SU-DHL-6 (cell line): ENCODE results near the gene GUCY1A1.

ENCODE experiments used
- EZH2phosphoT487 ChIP-seq: fragments of 200-600 bp; sonication (generic), shearing (Covaris generic); conservative IDR thresholded peaks from 2 replicates; pipeline ENCODE4 v1.6.1; 2018; ENCODE audit warnings: mild to moderate bottlenecking, antibody characterized with exemption, low read length, moderate library complexity, mixed read lengths
- TF ChIP-seq, protein P1 (sequence below): fragments of 200-600 bp; sonication (generic); IDR thresholded peaks from one replicate; pipeline ENCODE4 v1.5.1; 2017; ENCODE audit warnings: antibody characterized with exemption, mild to moderate bottlenecking, low read length, moderate library complexity; ENCODE audit not compliant: insufficient read depth, poor library complexity, severe bottlenecking

DNA sequence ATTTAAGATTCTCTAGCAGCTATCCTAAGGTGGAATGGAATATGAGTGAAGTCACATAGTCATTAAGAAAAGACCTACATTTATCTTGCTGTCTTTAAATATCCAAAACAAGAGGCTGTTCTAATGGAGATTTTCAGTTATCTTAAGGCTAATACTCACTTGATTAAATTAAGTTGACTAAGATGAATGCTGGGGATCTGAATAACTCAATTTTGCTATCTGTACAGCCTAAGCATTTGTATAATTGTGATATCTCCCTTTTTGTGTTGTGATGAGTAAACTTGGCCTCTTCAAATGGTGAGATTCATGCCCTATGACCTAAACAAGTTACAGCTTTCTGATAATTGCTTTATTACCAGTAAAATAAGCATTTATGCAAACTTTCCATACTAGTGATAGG, 13.6 kb upstream of the GUCY1A1 start:
- TF ChIP-seq, protein P1, sequence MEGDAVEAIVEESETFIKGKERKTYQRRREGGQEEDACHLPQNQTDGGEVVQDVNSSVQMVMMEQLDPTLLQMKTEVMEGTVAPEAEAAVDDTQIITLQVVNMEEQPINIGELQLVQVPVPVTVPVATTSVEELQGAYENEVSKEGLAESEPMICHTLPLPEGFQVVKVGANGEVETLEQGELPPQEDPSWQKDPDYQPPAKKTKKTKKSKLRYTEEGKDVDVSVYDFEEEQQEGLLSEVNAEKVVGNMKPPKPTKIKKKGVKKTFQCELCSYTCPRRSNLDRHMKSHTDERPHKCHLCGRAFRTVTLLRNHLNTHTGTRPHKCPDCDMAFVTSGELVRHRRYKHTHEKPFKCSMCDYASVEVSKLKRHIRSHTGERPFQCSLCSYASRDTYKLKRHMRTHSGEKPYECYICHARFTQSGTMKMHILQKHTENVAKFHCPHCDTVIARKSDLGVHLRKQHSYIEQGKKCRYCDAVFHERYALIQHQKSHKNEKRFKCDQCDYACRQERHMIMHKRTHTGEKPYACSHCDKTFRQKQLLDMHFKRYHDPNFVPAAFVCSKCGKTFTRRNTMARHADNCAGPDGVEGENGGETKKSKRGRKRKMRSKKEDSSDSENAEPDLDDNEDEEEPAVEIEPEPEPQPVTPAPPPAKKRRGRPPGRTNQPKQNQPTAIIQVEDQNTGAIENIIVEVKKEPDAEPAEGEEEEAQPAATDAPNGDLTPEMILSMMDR, result no peak
- TF ChIP-seq EZH2phosphoT487, result no peak
